ENCODE measurements around the gene HLA-DRB5. TPM values are rescaled to one million over a fixed set of nuclear protein-coding genes. Genes with fewer than 3 reads are reported as not detected.
"Not testable (repeated sequence)": the region's sequence is repeated elsewhere in the genome, so short reads cannot be mapped to it uniquely, and the experiment has no call there.

The HLA-DRB5 gene
- 3.8 TPM for total RNA-seq
- polyA plus RNA-seq: 3.4 TPM

- 19% methylated on average over 4 of the region's 4 CpGs for WGBS
- Histone ChIP-seq H3K36me3 (ENCODE audit: insufficient read depth) (no peaks in the 10 kb centered on the region), H3K27ac (ENCODE audit: low read depth) (no peak within 1 kb of the TSS), H3K4me3 (ENCODE audit: low read depth, low read length) (no peak within 1 kb of the TSS), H3K4me1 (ENCODE audit: insufficient read depth) (no peaks in the 10 kb centered on the region)
- no peak for DNase-seq (ENCODE audit: extremely low spot score)
Observed at GRCh38 chr6:32529697-32530430, at the start of gene HLA-DRB5. Gene HLA-DRB5, minus strand, starts transcription at chr6:32530287. Its CDS starts 63 bp downstream, at chr6:32530224.

- H3K4me3 ChIP-seq (ENCODE audit: low read depth, low read length): no peak overlapping the region
- 13% methylated on average over 3 of the region's 3 CpGs for WGBS
- no peaks in the 10 kb centered on the region for H3K36me3 ChIP-seq (ENCODE audit: insufficient read depth)
- no peak overlapping the region for H3K27ac ChIP-seq (ENCODE audit: low read depth)
- no peak for DNase-seq (ENCODE audit: extremely low spot score)
- no peaks in the 10 kb centered on the region for H3K4me1 ChIP-seq (ENCODE audit: insufficient read depth)
Observed at GRCh38 chr6:32578962-32579361, 48.9 kb upstream of the HLA-DRB5 start.

GRCh38 chr6:32577493-32577892 lies 47.4 kb upstream of the HLA-DRB5 start:
- H3K4me1 ChIP-seq (ENCODE audit: insufficient read depth); H3K36me3 ChIP-seq (ENCODE audit: insufficient read depth); H3K4me3 ChIP-seq (ENCODE audit: low read depth, low read length); H3K27ac ChIP-seq (ENCODE audit: low read depth); DNase-seq (ENCODE audit: extremely low spot score): not testable (repeated sequence)
- WGBS: 29% methylated on average over 5 of the region's 5 CpGs

- H3K4me3 ChIP-seq (ENCODE audit: low read depth, low read length): no peak overlapping the region
- H3K4me1 ChIP-seq (ENCODE audit: insufficient read depth): no peaks in the 10 kb centered on the region
- DNase-seq (ENCODE audit: extremely low spot score): no peak
- no peaks in the 10 kb centered on the region for H3K36me3 ChIP-seq (ENCODE audit: insufficient read depth)
- no peak overlapping the region for H3K27ac ChIP-seq (ENCODE audit: low read depth)
- 86% methylated on average over 1 of the region's 1 CpG for WGBS
Observed at GRCh38 chr6:32576250-32576649, 46.2 kb upstream of the HLA-DRB5 start.

GRCh38 chr6:32570363-32570905 lies 40.3 kb upstream of the HLA-DRB5 start:
- WGBS: 20% methylated on average over 4 of the region's 4 CpGs
- H3K27ac ChIP-seq (ENCODE audit: low read depth): no peak overlapping the region

GRCh38 chr6:32568561-32568960 lies 38.5 kb upstream of the HLA-DRB5 start:
- Histone ChIP-seq H3K36me3 (ENCODE audit: insufficient read depth) (no peaks in the 10 kb centered on the region), H3K4me1 (ENCODE audit: insufficient read depth) (no peaks in the 10 kb centered on the region), H3K4me3 (ENCODE audit: low read depth, low read length) (no peak overlapping the region), H3K27ac (ENCODE audit: low read depth) (no peak overlapping the region)
- DNase-seq (ENCODE audit: extremely low spot score): no peak
- 33% methylated on average over 6 of the region's 6 CpGs for WGBS

More at GRCh38 chr6:32570363-32570905, 40.3 kb upstream of the HLA-DRB5 start:
- no peak for DNase-seq (ENCODE audit: extremely low spot score)
- H3K36me3 ChIP-seq (ENCODE audit: insufficient read depth): no peaks in the 10 kb centered on the region
- H3K4me3 ChIP-seq (ENCODE audit: low read depth, low read length): no peak overlapping the region
- no peaks in the 10 kb centered on the region for H3K4me1 ChIP-seq (ENCODE audit: insufficient read depth)

- Histone ChIP-seq H3K36me3 (ENCODE audit: insufficient read depth) (no peaks in the 10 kb centered on the region), H3K4me3 (ENCODE audit: low read depth, low read length) (no peak overlapping the region), H3K4me1 (ENCODE audit: insufficient read depth) (no peaks in the 10 kb centered on the region), H3K27ac (ENCODE audit: low read depth) (no peak overlapping the region)
- 64% methylated on average over 8 of the region's 8 CpGs for WGBS
- DNase-seq (ENCODE audit: extremely low spot score): no peak
Observed at GRCh38 chr6:32566957-32567356, 36.9 kb upstream of the HLA-DRB5 start.

- DNase-seq (ENCODE audit: extremely low spot score): no peak
- no peaks in the 10 kb centered on the region for H3K36me3 ChIP-seq (ENCODE audit: insufficient read depth)
- H3K4me3 ChIP-seq (ENCODE audit: low read depth, low read length): no peak overlapping the region
- no peak overlapping the region for H3K27ac ChIP-seq (ENCODE audit: low read depth)
- 100% methylated on average over 1 of the region's 1 CpG for WGBS
- H3K4me1 ChIP-seq (ENCODE audit: insufficient read depth): no peaks in the 10 kb centered on the region
Observed at GRCh38 chr6:32565511-32565910, 35.4 kb upstream of the HLA-DRB5 start.

GRCh38 chr6:32562940-32563339 lies 32.9 kb upstream of the HLA-DRB5 start:
- DNase-seq (ENCODE audit: extremely low spot score): no peak
- H3K4me1 ChIP-seq (ENCODE audit: insufficient read depth): no peaks in the 10 kb centered on the region
- H3K36me3 ChIP-seq (ENCODE audit: insufficient read depth): no peaks in the 10 kb centered on the region
- H3K27ac ChIP-seq (ENCODE audit: low read depth): no peak overlapping the region
- WGBS: 36% methylated on average over 2 of the region's 2 CpGs
- no peak overlapping the region for H3K4me3 ChIP-seq (ENCODE audit: low read depth, low read length)

- Histone ChIP-seq H3K4me1 (ENCODE audit: insufficient read depth) (no peaks in the 10 kb centered on the region), H3K4me3 (ENCODE audit: low read depth, low read length) (no peak overlapping the region), H3K36me3 (ENCODE audit: insufficient read depth) (no peaks in the 10 kb centered on the region), H3K27ac (ENCODE audit: low read depth) (no peak overlapping the region)
- no peak for DNase-seq (ENCODE audit: extremely low spot score)
- WGBS: 78% methylated on average over 7 of the region's 7 CpGs
Observed at GRCh38 chr6:32559747-32560146, 29.7 kb upstream of the HLA-DRB5 start.

GRCh38 chr6:32558426-32559057 lies 28.5 kb upstream of the HLA-DRB5 start:
- WGBS: 34% methylated on average over 13 of the region's 13 CpGs
- H3K36me3 ChIP-seq (ENCODE audit: insufficient read depth): no peaks in the 10 kb centered on the region
- H3K4me1 ChIP-seq (ENCODE audit: insufficient read depth): no peaks in the 10 kb centered on the region
- no peak overlapping the region for H3K4me3 ChIP-seq (ENCODE audit: low read depth, low read length)
- no peak for DNase-seq (ENCODE audit: extremely low spot score)
- H3K27ac ChIP-seq (ENCODE audit: low read depth): no peak overlapping the region

GRCh38 chr6:32554116-32554965 lies 24.3 kb upstream of the HLA-DRB5 start:
- Histone ChIP-seq H3K4me3 (ENCODE audit: low read depth, low read length) (no peak overlapping the region), H3K4me1 (ENCODE audit: insufficient read depth) (no peaks in the 10 kb centered on the region), H3K27ac (ENCODE audit: low read depth) (no peak overlapping the region), H3K36me3 (ENCODE audit: insufficient read depth) (no peaks in the 10 kb centered on the region)
- WGBS: 45% methylated on average over 9 of the region's 9 CpGs
- no peak for DNase-seq (ENCODE audit: extremely low spot score)

GRCh38 chr6:32553037-32553742 lies 23.1 kb upstream of the HLA-DRB5 start:
- Histone ChIP-seq H3K4me1 (ENCODE audit: insufficient read depth) (no peaks in the 10 kb centered on the region), H3K27ac (ENCODE audit: low read depth) (no peak overlapping the region), H3K36me3 (ENCODE audit: insufficient read depth) (no peaks in the 10 kb centered on the region), H3K4me3 (ENCODE audit: low read depth, low read length) (no peak overlapping the region)
- DNase-seq (ENCODE audit: extremely low spot score): no peak
- 15% methylated on average over 5 of the region's 5 CpGs for WGBS
